ENCODE data around the gene SLC7A11.

SLC7A11 gene

GRCh38 chr4:138189206-138189605 is 52.9 kb downstream of the SLC7A11 start:
- TF ChIP-seq HDGF (IDR thresholded peaks at IDR 0.05; ENCODE audit: borderline replicate concordance) (no peak), L3MBTL2 (conservative IDR thresholded peaks at IDR 0.05) (no peak), SUZ12 (IDR thresholded peaks at IDR 0.05) (no peak), SP1 (IDR thresholded peaks at IDR 0.05) (no peak), CTBP1 (IDR thresholded peaks at IDR 0.05; ENCODE audit: borderline replicate concordance) (no peak), TARDBP (IDR thresholded peaks at IDR 0.05) (no peak), PKNOX1 (IDR thresholded peaks at IDR 0.05) (no peak), ELF4 (IDR thresholded peaks at IDR 0.05) (no peak), ZNF384 (IDR thresholded peaks at IDR 0.05) (no peak), NFRKB (IDR thresholded peaks at IDR 0.05) (no peak), LEF1 (IDR thresholded peaks at IDR 0.05; ENCODE audit: borderline replicate concordance) (no peak), FOXK2 (IDR thresholded peaks at IDR 0.05) (no peak), BHLHE40 (IDR thresholded peaks at IDR 0.05; ENCODE audit: borderline replicate concordance) (no peak), ARNT (IDR thresholded peaks at IDR 0.05) (no peak)

GRCh38 chr4:138188406-138189084 is 53.6 kb downstream of the SLC7A11 start:
- no peak for DNase-seq (ENCODE audit: extremely low spot score)
- TF ChIP-seq LEF1 (IDR thresholded peaks at IDR 0.05; ENCODE audit: borderline replicate concordance): no peak
- TF ChIP-seq HDGF (IDR thresholded peaks at IDR 0.05; ENCODE audit: borderline replicate concordance): no peak
- TF ChIP-seq ZNF384 (IDR thresholded peaks at IDR 0.05): no peak
- TF ChIP-seq L3MBTL2 (conservative IDR thresholded peaks at IDR 0.05): no peak
- no peak for TF ChIP-seq ELF4 (IDR thresholded peaks at IDR 0.05)
- TF ChIP-seq TARDBP (IDR thresholded peaks at IDR 0.05): no peak
- TF ChIP-seq PKNOX1 (IDR thresholded peaks at IDR 0.05): no peak
- no peak for TF ChIP-seq ARNT (IDR thresholded peaks at IDR 0.05)
- TF ChIP-seq NFRKB (IDR thresholded peaks at IDR 0.05): no peak
- POLR2A ChIA-PET: no interaction called here
- CTCF ChIA-PET: no interaction called here

More at GRCh38 chr4:138189206-138189605, 52.9 kb downstream of the SLC7A11 start:
- POLR2A ChIA-PET: no interaction called here
- CTCF ChIA-PET: interaction anchor here (1.0 kb wide), 1 partner anchor 491 kb away, joined by 4 read pairs; no protein-coding TSS in a partner anchor
- DNase-seq (ENCODE audit: extremely low spot score): no peak

GRCh38 chr4:138185859-138186645 is 56.1 kb downstream of the SLC7A11 start:
- DNase-seq (ENCODE audit: extremely low spot score): no peak
- TF ChIP-seq PKNOX1 (IDR thresholded peaks at IDR 0.05): peak; percentile 19; the same call in 1 of the 2 replicates
- TF ChIP-seq ZNF384 (IDR thresholded peaks at IDR 0.05): no peak
- CTCF ChIA-PET: interaction anchor here (0.9 kb wide), 1 partner anchor 10 kb away, joined by 3 read pairs; no protein-coding TSS in a partner anchor
- POLR2A ChIA-PET: interaction anchor here (0.6 kb wide), 1 partner anchor 300 kb away, joined by 3 read pairs; no protein-coding TSS in a partner anchor

- CTCF ChIA-PET: interaction anchor here (1.2 kb wide), 1 partner anchor 121 kb away, joined by 3 read pairs; no protein-coding TSS in a partner anchor
- TF ChIP-seq SP1 (IDR thresholded peaks at IDR 0.05) (no peak), LEF1 (IDR thresholded peaks at IDR 0.05; ENCODE audit: borderline replicate concordance) (no peak), TARDBP (IDR thresholded peaks at IDR 0.05) (no peak), NFRKB (IDR thresholded peaks at IDR 0.05) (no peak), L3MBTL2 (conservative IDR thresholded peaks at IDR 0.05) (no peak), FOXK2 (IDR thresholded peaks at IDR 0.05) (no peak), HDGF (IDR thresholded peaks at IDR 0.05; ENCODE audit: borderline replicate concordance) (no peak), ELF4 (IDR thresholded peaks at IDR 0.05) (no peak), SUZ12 (IDR thresholded peaks at IDR 0.05) (no peak), FOXM1 (IDR thresholded peaks at IDR 0.05; ENCODE audit: borderline replicate concordance) (no peak), ARNT (IDR thresholded peaks at IDR 0.05) (no peak), BHLHE40 (IDR thresholded peaks at IDR 0.05; ENCODE audit: borderline replicate concordance) (no peak), CTBP1 (IDR thresholded peaks at IDR 0.05; ENCODE audit: borderline replicate concordance) (no peak), ZNF384 (IDR thresholded peaks at IDR 0.05) (no peak), FOXA1 (IDR thresholded peaks at IDR 0.05) (no peak), PKNOX1 (IDR thresholded peaks at IDR 0.05) (no peak)
- POLR2A ChIA-PET: no interaction called here
- no peak for DNase-seq (ENCODE audit: extremely low spot score)
Measured at GRCh38 chr4:138184886-138185285, 57.3 kb downstream of the SLC7A11 start.

GRCh38 chr4:138182838-138183426 is 59.2 kb downstream of the SLC7A11 start:
- peak; percentile 19 for DNase-seq (ENCODE audit: extremely low spot score)
- no peak for TF ChIP-seq TARDBP (IDR thresholded peaks at IDR 0.05)
- no peak for TF ChIP-seq CTBP1 (IDR thresholded peaks at IDR 0.05; ENCODE audit: borderline replicate concordance)
- TF ChIP-seq SP1 (IDR thresholded peaks at IDR 0.05): no peak
- no peak for TF ChIP-seq SUZ12 (IDR thresholded peaks at IDR 0.05)
- TF ChIP-seq FOXK2 (IDR thresholded peaks at IDR 0.05): no peak
- TF ChIP-seq FOXA1 (IDR thresholded peaks at IDR 0.05): no peak
- TF ChIP-seq PKNOX1 (IDR thresholded peaks at IDR 0.05): no peak
- TF ChIP-seq L3MBTL2 (conservative IDR thresholded peaks at IDR 0.05): no peak
- ChIA-PET POLR2A (no interaction called here), CTCF (interaction anchor here (0.6 to 1.6 kb wide), 6 partner anchors 84 to 1251 kb away, joined by 3 to 5 read pairs (median 4); no protein-coding TSS in a partner anchor)
